ENCODE data around the gene FEV.

The FEV gene

DNA sequence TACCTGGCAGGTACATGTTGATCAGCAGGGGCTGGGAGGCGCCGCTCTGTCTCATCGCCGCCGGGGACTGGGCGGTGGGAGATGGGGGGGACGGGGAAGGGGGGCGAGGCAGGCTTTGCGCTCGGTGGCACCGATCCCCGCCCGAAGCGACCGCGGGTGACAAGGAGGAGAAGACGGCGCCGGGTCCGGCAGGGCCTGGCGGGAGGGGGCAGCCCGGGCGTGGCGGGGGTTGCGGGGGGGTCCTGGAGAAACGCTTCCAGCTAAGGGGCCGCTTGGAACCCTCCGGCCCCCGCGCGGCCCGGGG, at the start of gene FEV:
TSS of gene FEV (minus strand) at position 164 of the 304 bp plus-strand sequence. CDS start at position 55, 109 bp downstream.
- DNase-seq: no peak

DNA sequence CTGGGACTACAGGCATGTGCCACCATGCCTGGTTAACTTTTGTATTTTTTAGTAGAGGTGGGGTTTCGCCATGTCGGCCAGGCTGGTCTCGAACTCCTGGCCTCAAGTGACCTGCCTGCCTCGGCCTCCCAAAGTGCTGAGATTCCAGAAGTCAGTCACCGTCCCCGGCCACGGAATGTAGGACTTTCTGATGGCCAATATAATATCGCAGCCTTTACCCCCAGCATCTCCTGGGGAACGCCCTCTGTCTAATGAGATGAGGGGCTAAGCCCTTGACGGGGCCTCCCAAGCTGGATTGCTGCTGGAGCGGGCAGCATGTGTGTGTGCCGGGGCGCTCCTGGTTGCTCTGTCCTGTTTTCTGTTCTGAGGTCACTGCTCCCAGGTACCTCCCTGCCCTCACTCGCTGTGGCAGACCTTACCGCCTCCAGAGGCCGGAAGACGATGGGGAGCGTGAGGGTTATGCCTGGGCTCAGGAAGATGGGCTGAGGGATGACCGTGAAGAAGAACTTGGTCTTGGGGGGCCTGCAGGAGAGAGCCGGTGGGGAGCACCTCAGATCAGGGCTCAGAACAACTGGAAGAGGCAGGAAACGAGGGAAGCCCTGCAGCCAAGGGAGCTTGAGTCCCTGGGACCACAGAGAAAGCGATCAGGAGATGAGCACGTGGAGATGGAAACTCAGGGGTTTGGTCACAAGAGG, 47.2 kb upstream of the FEV start:
- no peak for DNase-seq

DNA sequence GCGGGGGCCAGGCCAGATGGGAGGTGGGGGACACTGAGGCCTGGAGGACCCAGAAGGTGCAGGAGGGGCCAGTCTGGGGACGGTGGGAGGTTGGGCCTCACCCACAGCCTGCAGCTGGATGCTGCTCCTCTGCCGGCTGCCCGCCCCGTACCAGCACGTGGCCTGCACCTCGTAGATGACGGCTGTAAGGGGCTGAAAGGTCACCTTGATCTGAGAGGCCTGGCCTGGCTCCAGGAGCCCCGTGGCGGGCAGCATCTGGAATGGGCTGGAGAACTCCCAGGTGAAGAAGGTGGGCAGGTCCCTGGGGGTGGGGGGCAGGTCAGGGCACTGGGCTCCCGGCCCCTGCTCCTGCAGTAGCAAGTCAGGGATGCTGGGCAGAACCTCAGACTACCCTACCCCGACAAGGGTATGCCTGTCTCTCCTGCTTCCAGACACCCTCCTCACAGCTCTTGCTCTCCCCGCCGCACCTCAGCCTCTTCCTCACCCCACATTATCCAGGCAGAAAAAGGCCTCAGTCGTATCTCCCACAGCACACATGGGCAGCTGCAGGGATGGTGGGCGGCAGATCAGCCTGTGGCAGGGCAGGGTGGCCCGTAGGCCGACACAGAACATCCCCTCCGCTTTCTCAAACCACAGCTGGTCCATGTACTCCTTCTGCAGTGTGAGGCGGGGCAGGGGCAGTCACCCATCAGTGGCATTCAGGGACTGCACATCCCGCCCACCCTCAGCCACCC, 46.2 kb upstream of the FEV start:
- DNase-seq: no peak

DNA sequence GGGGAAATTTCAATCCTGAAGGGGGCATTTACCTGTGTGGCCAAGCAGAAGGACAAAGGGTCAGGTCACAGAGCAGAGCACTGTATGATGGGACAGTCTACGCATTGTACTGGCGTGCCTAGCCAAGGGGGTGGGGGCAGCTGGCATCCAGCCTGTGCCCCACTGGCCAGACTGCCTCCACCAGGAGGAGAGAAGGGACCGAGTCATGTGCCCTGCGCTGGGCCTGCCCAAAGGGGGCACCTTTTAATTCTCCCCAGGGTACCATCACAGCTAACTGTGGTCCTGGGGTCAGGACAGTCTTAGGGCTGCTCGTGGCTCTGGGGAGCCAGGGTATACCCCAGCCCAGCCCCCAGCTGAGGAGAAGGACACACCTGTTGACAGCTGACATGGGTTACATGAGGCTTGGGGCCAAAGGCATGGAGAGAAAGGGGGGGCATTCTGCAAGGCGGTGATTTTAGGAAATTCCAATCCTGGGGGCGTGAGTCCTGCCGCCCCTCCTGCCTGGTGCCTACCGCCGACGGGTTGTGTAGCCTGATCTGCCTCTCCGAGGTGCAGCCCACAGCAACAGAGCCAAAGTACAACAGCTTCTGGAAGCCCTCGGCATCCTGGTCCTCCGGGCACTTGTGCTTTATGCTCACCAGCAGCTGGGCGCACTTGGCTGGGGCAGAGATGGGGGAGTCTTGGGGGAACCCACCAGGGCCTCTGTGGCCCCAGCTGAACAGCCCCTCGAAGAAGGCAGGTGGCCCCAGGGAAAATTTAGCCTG, 45.4 kb upstream of the FEV start:
- no peak for DNase-seq

DNA sequence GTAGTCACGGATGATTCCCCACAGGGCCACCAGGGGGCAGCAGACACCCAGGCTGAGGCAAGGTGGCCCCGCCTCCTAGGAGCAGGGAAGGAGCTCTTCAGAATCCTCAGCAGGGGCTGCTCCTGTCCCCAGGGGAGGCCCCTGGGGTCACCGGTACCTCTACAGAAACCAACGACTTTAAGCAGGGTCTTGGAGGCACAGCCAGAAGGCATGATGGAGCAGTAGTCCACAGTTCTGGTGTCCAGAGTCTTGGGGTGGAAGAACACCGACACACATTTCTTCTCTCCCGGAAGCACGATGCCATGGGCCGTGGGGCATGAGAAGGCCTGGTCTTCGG, 44.8 kb upstream of the FEV start:
- DNase-seq: peak; percentile 83

DNA sequence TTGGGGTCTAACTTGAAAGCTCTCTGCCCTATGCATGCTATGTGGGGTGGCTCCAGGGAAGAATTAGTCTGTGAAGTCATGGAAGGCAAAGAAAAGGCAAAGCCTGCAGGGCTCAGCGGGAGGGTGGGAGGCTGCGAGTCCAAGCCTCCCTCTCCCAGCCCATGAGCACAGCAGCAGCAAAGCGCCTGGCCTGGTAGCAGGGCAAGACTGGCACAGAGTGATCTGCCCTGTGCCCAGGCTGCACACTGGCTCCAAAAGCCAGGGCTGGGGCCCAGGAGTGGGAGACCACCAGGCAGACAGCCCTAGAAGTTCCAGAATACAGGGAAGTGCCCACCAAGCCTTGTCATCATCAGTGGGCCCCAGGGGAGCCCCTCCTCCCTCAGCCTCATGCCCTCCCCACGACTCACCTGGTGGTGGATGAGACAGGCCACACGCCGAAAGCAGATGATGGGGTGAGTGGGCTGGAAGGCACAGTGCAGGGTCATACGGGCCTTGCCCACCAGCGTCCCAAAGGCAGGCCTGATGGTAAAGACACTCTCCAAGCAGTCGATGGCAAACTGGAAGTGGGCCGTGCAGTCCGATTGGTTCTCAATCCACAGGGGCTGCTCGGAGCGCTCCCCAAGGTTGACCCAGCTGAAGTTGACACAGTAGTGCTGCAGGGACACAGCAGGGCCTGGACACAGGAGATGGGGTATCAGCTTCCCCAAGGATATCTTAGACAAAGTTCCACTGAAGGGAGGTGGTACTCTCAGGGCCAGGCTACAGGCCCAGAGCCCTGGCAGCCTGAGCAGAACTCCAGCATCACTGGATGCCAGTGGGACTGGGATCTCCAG, 44.2 kb upstream of the FEV start:
- no peak for DNase-seq

DNA sequence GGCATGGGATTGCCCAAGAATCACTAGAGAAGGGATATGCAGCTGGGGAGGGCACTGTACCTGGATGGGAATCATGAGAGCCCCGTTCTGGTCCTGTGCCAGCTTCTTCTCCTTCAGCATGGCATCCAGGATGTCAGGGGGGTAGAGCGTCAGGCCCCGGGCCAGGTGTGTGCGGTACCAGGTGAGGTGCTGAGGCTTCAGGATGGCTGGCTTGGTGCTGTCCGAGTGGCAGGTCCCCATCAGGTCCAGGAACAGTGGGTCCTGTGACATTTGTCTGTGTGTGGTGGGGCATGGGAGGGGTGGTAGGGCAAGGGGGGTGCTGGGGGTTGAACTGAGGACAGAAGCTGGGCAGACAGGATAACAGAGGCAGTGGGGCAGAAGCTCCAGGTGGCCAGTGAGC, 43.2 kb upstream of the FEV start:
- DNase-seq: no peak

DNA sequence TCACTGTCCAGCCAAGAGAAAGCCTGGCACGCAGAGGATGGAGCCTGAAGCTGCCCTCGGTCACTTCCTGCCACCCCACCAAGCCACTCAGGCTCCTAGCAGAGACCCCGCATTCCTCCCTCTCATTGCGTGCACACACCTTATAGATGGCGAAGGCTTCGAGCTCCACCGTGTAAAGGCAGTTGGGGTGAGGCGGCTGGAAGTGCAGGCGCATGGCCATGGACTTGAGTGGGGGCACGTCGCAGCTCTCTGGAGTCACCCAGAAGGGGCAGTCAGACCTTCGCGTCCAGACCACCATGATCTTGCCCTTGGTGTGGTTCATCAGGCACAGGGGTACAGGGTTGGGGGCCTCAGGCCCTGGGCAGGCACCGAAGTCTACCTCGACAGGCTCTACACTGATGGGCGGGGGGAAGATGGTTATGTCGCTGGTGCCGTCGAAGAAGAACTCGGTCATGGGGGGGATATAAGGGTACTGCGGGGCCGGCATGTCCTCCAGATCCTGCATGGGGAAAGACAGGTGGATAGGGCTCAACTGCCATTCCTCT, 42.6 kb upstream of the FEV start:
- DNase-seq: no peak

DNA sequence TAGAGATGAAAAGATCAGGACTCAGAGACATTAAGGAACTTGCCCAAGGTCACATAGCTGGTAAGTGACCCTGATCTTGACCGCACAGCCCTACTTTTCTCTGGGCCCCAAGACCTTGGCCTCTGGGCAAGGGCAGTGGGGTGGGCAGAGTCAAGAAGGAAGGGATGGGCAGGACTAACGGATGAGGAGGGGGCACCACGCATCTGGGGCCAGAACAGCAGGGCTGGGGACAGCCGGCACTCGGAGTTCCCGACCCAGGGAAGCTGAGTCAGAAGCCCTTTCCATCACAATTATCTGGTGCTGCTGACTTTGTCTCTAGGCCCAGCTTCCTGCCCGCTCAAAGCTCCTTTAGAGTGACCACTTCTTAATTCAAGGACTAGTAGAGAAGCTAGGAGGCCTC, 42.0 kb upstream of the FEV start:
- DNase-seq: no peak

DNA sequence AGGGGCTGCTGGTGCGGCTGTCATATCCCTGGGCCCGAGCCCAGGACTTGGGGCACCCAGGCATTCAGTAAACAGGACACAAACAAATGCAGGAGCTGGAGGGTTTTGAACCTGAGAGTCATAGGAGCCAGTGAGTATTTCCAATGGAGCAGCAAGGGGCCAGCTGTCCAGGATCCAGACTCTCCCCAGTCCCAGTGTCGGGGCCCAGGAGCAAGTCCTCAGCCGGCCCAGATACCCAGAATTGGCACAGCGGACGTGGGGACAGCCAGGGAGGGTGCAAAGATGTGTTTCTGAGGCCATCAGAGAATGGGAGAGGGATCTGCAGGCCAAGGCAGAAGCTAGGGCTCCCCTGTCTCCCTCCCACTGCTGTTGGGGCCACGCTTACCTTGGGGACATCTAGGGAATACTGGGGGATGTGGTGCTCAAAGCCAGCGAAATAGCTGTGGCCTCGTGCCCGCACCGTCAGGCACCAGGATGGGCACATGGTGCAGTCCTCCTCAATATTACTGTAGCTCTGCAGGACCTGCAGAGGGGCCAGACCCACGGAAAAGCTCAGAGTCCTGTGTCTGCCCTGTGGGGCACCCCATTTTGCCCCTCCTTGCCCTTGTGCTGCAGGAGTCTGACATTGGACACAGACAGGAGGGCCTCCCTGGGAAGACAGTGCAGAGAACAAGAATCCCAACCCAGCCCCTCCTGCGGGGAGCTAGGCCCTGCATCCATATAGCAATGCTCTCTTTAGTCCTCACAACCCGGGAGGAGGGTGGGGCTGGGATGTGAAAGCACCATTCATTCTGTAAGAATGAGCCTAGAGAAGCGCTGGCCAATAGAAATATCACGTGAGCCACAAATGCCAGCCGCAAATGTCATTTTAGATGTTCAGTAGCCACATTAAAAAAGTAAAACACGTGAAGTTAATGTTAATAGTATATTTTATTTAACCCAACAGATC, 40.9 kb upstream of the FEV start:
- no peak for DNase-seq

DNA sequence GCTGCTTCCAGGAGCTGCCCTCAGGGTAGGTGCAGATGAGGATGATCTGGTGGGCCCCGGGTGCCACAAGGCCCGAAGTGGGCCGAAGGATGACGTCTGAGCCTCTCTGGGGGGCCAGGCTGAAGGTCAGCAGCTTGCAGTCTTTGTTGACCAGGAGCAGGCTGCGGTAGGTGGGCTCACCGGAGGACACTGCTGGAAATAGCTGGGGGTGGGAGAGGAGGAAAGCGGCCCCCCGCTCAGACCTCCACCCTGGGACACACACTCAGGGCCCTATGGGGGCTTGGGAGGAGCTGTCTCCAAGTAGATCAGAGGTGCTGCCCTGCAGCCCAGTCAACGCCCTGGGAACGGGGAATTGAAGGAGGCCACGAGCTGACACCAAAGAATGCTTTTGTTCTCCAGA, 39.1 kb upstream of the FEV start:
- no peak for DNase-seq

DNA sequence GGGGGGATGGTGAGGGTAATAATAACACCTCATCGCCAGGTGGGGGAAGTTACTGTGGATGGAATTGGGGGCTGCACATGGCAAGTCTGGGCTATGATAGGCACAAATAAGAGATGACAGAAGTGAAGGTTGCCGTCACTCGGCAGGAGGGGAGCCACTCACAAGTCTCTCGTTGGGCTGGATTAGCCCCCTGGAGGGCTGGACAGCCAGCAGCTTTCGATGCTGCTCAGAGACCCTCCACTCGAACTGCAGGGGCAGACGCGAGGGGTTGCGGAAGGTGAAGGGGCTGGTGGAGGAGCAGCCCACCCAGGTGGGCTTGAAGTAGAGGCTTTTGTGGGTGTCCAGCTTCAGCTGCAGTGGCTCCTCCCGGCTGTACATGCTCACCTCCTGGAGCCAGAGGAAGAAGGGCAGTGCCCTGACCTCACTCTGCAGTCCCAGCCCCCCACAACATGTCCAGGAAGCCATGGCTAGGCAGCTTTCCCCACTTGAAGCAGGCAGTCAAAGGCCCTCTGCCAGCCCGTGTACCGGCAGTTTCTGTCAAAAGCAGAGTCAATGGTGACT, 38.1 kb upstream of the FEV start:
- no peak for DNase-seq

DNA sequence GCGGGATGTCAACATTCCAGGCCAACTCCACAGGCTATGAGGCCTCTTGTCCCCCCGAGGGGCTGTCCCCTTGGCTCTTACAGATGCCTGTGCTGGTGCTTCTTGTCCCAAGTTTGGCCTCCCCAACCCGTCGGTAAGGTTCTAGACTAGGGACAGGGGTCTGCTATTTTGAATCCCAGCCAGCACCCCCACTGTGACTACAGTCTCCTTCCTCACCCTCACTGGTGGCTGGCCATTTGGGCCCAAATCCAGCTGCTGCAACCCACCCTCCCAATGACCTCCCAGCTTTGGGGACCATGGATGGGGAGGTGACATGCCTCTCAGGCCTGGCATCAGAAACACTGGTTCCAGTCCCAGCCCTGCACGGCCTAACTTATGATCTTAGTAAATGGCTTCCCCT, 37.6 kb upstream of the FEV start:
- DNase-seq: no peak

DNA sequence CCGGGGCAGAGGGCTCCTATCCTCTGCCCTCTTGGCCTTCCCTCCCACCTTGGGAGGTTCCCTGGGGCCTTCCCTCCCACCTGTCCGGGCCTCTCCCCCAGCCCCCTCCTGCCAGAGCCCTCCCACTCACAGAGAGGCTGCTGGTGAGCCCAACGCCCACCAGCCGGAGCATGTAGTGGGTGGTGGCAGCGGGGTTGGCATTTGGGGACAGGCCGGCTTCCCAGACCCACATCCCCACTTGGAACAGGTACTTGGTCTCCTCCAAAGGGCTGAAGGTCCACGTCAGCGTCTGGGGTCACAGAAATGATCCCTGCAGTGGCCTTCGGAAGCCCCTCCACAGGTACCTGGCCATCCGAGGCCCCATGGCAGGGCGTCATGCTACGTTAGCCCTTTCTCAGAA, 37.1 kb upstream of the FEV start:
- no peak for DNase-seq

DNA sequence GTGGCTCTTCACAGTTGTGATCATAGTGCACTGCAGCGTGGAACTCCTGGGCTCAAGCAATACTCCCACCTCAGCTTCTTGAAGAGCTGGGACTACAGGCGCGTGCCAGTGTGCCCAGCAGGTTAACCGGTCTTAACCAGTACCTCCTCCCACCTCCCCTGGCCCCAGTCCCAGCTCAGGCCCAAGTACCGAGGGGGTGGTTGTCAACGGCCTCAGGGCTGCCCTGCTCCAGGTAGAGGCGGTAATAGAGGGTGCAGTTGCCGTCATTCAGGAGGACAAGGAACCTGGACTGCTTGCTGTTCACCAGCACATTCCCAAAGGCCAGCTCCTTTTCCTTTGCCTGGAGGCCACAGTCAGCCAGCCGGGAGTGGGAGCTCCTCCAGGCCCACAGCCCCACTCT, 36.6 kb upstream of the FEV start:
- no peak for DNase-seq

DNA sequence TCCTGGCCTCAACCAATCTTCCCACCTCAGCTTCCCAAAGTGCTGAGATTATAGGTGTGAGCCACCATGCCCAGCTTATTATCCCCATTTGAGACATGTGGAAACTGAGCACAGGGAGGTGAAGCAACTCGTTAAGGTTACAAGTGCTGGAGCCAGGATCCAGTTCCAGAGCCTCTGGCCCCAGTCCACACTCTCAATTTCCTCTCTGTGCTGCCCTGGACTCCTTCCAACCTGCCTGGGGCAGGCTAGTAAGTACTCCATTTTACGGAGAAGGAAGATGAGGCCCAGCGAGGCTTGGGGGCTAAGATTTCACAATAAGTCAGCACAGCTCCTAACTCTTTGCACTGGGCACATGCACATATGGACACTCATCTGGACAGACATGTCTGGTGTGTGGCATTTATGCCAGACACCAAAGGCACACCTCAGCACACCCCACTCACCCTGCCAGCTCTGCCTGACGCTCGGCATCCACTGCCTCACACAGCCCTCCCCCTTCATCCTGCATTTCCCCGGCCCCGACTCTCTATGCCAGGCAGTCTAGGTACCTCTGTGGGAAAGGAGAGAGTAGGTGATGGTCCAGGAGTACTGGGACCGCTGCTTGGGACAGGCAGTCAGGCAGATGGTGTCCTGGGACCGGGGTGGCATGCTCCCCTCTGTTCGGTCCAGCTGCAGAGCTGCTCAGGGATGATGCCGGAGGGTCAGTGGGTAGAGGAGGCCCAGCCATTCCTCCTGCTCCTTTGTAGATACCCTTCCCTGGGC, 35.8 kb upstream of the FEV start:
- DNase-seq: no peak

DNA sequence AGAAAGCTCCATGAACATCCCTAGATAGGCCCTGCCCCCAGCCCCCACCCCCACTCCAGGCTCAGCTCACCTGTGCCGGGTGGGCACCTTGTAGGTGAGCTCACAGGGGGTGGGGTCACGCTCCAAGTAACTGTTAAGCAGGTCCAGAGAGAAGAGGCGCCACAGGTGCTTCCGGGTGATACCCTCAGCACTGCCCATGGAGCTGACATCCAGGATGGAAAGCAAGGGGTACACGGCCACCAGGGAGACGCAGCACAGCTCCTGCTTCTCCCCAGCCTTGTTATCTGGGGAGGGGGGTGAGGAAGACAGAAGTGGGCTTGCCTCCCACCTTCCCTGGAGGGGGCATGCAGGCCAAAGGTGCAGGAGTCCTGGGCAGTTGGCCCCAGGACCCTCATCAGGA, 34.5 kb upstream of the FEV start:
- DNase-seq: no peak

DNA sequence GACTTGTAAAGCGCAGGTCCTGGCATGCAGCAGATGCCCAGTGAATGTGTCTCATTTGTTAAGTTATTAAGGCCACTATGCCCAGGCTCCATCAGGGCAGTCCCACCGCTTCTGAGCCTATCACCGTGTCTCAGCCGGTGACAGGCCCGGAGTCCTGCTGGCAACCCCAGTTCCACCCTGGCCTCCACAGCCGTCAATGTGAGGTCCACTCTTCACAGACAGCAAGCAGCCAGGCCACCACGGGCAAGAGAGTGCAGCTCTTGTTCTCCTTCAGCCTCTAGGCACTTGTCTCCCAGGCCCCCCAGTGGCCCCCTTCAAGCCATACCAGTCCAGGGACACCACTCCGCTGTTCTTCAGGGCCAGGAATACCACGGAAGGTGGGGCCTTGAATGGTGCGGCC, 33.7 kb upstream of the FEV start:
- no peak for DNase-seq

DNA sequence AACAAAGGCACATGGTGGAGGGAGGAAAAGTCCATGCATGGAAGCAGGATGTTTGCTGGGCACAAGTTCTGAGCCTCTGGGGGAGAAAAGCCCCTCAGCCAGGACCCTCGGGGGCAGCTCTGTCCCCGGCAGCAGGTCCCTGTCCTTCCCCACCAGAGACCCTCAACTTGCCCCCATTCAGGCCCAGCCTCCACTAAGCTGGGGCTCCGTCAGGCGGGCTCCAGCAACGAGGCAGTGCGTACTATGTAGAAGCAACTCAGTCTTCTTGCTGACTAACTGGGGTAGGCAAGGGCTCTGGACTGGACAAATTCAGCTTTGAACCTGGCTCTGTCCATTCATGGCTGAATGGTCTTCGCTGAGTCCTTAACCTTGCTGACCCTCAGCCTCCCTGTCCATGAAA, 33.3 kb upstream of the FEV start:
- no peak for DNase-seq

DNA sequence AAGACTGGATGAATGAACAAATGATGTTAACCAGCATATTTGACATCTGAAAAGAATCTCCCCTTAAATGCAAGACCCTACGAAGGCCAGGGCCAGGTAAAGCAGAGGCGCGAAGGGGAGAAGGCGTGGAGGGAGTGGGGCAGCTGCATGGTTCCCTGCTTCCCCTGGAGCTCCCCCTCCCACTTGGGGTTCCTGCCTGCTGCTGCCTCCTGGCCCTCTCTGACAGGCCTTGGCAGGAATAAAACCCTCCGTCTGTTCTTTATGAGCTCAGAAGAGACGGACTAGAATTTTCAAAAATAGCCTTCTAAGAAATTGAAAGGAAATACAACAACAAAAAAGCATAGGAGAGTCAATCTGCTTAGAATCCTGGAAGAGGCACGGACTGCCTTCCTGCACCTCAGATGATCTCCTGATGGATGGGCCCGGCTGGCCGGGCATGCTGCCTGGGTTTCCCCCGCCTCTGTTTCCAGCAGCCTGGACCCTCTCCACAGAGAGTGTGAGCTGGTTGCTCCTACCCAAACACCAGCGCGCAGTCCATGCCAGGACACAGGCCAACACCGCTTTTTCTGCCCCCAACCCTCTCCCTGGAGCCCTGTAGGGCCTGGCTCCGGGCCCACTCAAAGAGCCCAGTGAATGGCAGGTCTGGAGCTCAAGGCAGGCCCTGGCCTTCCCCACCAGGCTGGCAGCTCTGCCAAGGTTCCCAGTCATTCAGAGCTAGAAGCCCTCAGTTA, 32.4 kb upstream of the FEV start:
- no peak for DNase-seq
